ENCODE data around the gene MYO9B. TPM values are rescaled to one million over a fixed set of nuclear protein-coding genes. Genes with fewer than 3 reads are reported as not detected.

Gene MYO9B
- total RNA-seq, 1 donor = 99.3 TPM

- DNase-seq (ENCODE audit: low read depth) = no peak
- no peak overlapping the region for H3K4me3 ChIP-seq (ENCODE audit: low read depth, low read length)
- TF ChIP-seq CTCF (IDR thresholded peaks at IDR 0.05; ENCODE audit: insufficient read depth, low read depth, low read length) = no peak
Observed at GRCh38 chr19:17061205-17061604, 14.4 kb upstream of the MYO9B start.

GRCh38 chr19:17061691-17062090 is 13.9 kb upstream of the MYO9B start:
- no peak for DNase-seq (ENCODE audit: low read depth)
- H3K4me3 ChIP-seq (ENCODE audit: low read depth, low read length) = no peak overlapping the region
- no peak for TF ChIP-seq CTCF (IDR thresholded peaks at IDR 0.05; ENCODE audit: insufficient read depth, low read depth, low read length)

- no peak overlapping the region for H3K4me3 ChIP-seq (ENCODE audit: low read depth, low read length)
- DNase-seq (ENCODE audit: low read depth) = no peak
- no peak for TF ChIP-seq CTCF (IDR thresholded peaks at IDR 0.05; ENCODE audit: insufficient read depth, low read depth, low read length)
Observed at GRCh38 chr19:17063428-17063827, 12.1 kb upstream of the MYO9B start.

GRCh38 chr19:17069193-17069592 is 6.4 kb upstream of the MYO9B start:
- DNase-seq (ENCODE audit: low read depth) = no peak
- no peak overlapping the region for H3K4me3 ChIP-seq (ENCODE audit: low read depth, low read length)
- no peak for TF ChIP-seq CTCF (IDR thresholded peaks at IDR 0.05; ENCODE audit: insufficient read depth, low read depth, low read length)

GRCh38 chr19:17070421-17070820 is 5.2 kb upstream of the MYO9B start:
- DNase-seq (ENCODE audit: low read depth) = no peak
- TF ChIP-seq CTCF (IDR thresholded peaks at IDR 0.05; ENCODE audit: insufficient read depth, low read depth, low read length) = no peak
- H3K4me3 ChIP-seq (ENCODE audit: low read depth, low read length) = no peak overlapping the region

- DNase-seq (ENCODE audit: low read depth) = no peak
- no peak overlapping the region for H3K4me3 ChIP-seq (ENCODE audit: low read depth, low read length)
- no peak for TF ChIP-seq CTCF (IDR thresholded peaks at IDR 0.05; ENCODE audit: insufficient read depth, low read depth, low read length)
Observed at GRCh38 chr19:17070912-17071311, 4.7 kb upstream of the MYO9B start.

GRCh38 chr19:17073869-17074633 is 1.5 kb upstream of the MYO9B start:
- DNase-seq (ENCODE audit: low read depth) = no peak
- TF ChIP-seq CTCF (IDR thresholded peaks at IDR 0.05; ENCODE audit: insufficient read depth, low read depth, low read length) = no peak
- H3K4me3 ChIP-seq (ENCODE audit: low read depth, low read length) = peak overlapping the region; percentile 89
